ENCODE data around the gene DOCK1.

The DOCK1 gene

DNA sequence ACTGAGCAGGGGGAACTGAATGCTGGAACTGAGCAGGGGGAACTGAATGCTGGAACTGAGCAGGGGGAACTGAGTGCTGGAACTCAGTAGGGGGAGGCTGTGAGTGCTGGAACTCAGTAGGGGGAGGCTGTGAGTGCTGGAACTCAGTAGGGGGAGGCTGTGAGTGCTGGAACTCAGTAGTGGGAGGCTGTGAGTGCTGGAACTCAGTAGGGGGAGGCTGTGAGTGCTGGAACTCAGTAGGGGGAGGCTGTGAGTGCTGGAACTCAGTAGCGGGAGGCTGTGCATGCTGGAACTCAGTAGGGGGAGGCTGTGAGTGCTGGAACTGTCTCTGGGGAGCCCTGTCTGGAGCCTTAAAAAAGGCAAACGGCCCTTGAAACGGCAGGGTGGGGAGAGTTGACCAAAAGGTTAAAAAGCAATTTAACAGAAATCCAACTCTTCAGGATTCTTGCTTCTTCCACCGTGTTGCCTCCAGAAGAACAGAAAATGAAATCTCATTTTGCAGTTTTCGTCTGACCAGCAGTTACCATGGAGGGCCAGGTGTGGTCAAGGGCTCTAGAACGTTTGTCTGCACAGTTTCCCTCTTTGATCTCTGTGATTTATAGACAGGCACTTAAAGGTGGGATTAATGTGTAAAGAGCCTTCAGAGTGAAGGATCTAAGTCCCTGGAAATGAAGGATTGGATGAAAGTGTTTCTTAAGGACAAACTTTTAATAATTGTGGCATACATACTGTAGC lies 19.1 kb downstream of the DOCK1 start:
- no peak for DNase-seq (ENCODE audit: low read depth)
- TF ChIP-seq MYC (IDR thresholded peaks at IDR 0.05; ENCODE audit: low read depth, low read length) = no peak
- no peak for TF ChIP-seq MAX (IDR thresholded peaks at IDR 0.05; ENCODE audit: low read depth, low read length)
- TF ChIP-seq POLR2A (IDR thresholded peaks at IDR 0.05; ENCODE audit: extremely low read depth, insufficient read length) = no peak
- no peak for TF ChIP-seq CTCF (IDR thresholded peaks at IDR 0.05; ENCODE audit: low read depth, low read length)
- no peak overlapping the region for H3K4me3 ChIP-seq (ENCODE audit: low read depth, low read length)

DNA sequence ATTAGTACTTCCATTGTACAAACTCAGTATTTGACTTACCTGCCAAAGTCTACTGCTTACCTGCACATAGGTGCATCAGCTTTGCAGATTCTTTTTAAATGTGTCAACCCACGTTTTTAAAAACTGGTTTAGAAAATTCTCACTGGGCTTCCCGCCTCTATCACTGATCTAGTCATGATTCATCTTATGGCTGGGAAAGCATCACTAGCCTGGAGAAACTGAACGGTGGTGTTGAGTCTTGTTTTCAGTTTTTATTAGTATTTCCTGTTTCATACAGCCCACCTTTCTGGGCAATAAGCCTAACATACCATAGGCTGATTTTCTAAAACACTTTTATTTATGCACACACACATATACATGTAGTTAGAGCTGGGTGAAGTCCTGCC lies 19.7 kb downstream of the DOCK1 start:
- TF ChIP-seq MYC (IDR thresholded peaks at IDR 0.05; ENCODE audit: low read depth, low read length) (no peak), POLR2A (IDR thresholded peaks at IDR 0.05; ENCODE audit: extremely low read depth, insufficient read length) (no peak), CTCF (IDR thresholded peaks at IDR 0.05; ENCODE audit: low read depth, low read length) (no peak), MAX (IDR thresholded peaks at IDR 0.05; ENCODE audit: low read depth, low read length) (no peak)
- DNase-seq (ENCODE audit: low read depth) = no peak
- no peak overlapping the region for H3K4me3 ChIP-seq (ENCODE audit: low read depth, low read length)

DNA sequence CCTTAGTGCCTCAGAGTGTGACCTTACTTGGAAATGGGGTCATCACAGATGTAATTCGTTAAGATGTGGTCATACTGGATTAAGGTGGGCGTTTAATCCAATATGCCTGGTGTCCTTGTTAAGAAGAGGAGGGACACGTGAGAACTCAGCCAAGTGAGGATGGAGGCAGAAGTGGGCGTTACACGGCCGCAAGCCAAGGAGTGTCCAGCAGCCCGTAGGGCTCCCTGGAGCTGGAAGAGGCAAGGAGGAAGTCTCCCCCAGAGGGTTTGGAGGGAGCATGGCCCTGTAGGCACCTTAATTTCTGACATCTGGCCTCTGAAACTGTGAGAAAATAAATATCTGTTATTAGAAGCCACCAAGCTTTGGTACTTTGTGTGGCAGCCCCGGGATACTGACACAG lies 21.3 kb downstream of the DOCK1 start:
- DNase-seq (ENCODE audit: low read depth) = no peak
- H3K4me3 ChIP-seq (ENCODE audit: low read depth, low read length) = no peak overlapping the region
- TF ChIP-seq MYC (IDR thresholded peaks at IDR 0.05; ENCODE audit: low read depth, low read length) = no peak
- no peak for TF ChIP-seq POLR2A (IDR thresholded peaks at IDR 0.05; ENCODE audit: extremely low read depth, insufficient read length)
- no peak for TF ChIP-seq MAX (IDR thresholded peaks at IDR 0.05; ENCODE audit: low read depth, low read length)
- TF ChIP-seq CTCF (IDR thresholded peaks at IDR 0.05; ENCODE audit: low read depth, low read length) = no peak

GRCh38 chr10:126927799-126928198 lies 22.6 kb downstream of the DOCK1 start:
- H3K4me3 ChIP-seq (ENCODE audit: low read depth, low read length) = no peak overlapping the region
- TF ChIP-seq MYC (IDR thresholded peaks at IDR 0.05; ENCODE audit: low read depth, low read length) = no peak
- no peak for TF ChIP-seq POLR2A (IDR thresholded peaks at IDR 0.05; ENCODE audit: extremely low read depth, insufficient read length)
- no peak for TF ChIP-seq MAX (IDR thresholded peaks at IDR 0.05; ENCODE audit: low read depth, low read length)
- TF ChIP-seq CTCF (IDR thresholded peaks at IDR 0.05; ENCODE audit: low read depth, low read length) = no peak
- no peak for DNase-seq (ENCODE audit: low read depth)

- H3K4me3 ChIP-seq (ENCODE audit: low read depth, low read length) = no peak overlapping the region
- no peak for TF ChIP-seq CTCF (IDR thresholded peaks at IDR 0.05; ENCODE audit: low read depth, low read length)
- no peak for TF ChIP-seq MYC (IDR thresholded peaks at IDR 0.05; ENCODE audit: low read depth, low read length)
- TF ChIP-seq POLR2A (IDR thresholded peaks at IDR 0.05; ENCODE audit: extremely low read depth, insufficient read length) = no peak
- no peak for TF ChIP-seq MAX (IDR thresholded peaks at IDR 0.05; ENCODE audit: low read depth, low read length)
- DNase-seq (ENCODE audit: low read depth) = no peak
Observed at GRCh38 chr10:126928274-126928673, 23.0 kb downstream of the DOCK1 start.

All from NB4 (cell line).